SK-N-SH treated with all-trans-retinoic acid at 6 μM for 48 hours (cell line): ENCODE data around the gene RFLNA.

Experiments used
- ESRRG ChIP-seq: fragments of 250-450 bp; sonication (Bioruptor Pico); IDR thresholded peaks from 2 replicates; pipeline ENCODE4 v1.6.1; 2021; ENCODE audit warnings: mild to moderate bottlenecking
- GLIS3 ChIP-seq: fragments of 250-450 bp; sonication (Bioruptor Pico); IDR thresholded peaks from 2 replicates; pipeline ENCODE4 v1.5.0; 2020; ENCODE audit warnings: mild to moderate bottlenecking, moderate library complexity
- OSR1 ChIP-seq: fragments of 250-450 bp; sonication (Bioruptor Pico); IDR thresholded peaks from 2 replicates; pipeline ENCODE4 v1.8.0; 2022; ENCODE audit warnings: moderate library complexity, mild to moderate bottlenecking, inconsistent platforms
- PATZ1 ChIP-seq: fragments of 250-450 bp; sonication (Bioruptor Pico); IDR thresholded peaks from 2 replicates; pipeline ENCODE4 v1.8.0; 2020; ENCODE audit warnings: mild to moderate bottlenecking, moderate library complexity, borderline replicate concordance
- POU6F1 ChIP-seq: fragments of 250-450 bp; sonication (Bioruptor Pico); IDR thresholded peaks from 2 replicates; pipeline ENCODE4 v1.8.0; 2021; ENCODE audit warnings: low read depth, mild to moderate bottlenecking, moderate library complexity, borderline replicate concordance
- PPARA ChIP-seq: fragments of 250-450 bp; sonication (Bioruptor Pico); IDR thresholded peaks from 2 replicates; pipeline ENCODE4 v1.5.0; 2020; ENCODE audit warnings: mild to moderate bottlenecking, borderline replicate concordance
- RARB ChIP-seq: fragments of 250-450 bp; sonication (Bioruptor Pico); IDR thresholded peaks from 2 replicates; pipeline ENCODE4 v1.8.0; 2021; ENCODE audit warnings: mild to moderate bottlenecking, moderate library complexity
- TOX ChIP-seq: fragments of 250-450 bp; sonication (Bioruptor Pico); IDR thresholded peaks from 2 replicates; pipeline ENCODE4 v1.8.0; 2021; ENCODE audit warnings: mild to moderate bottlenecking, moderate library complexity, borderline replicate concordance
- ZC3H10 ChIP-seq: fragments of 250-450 bp; sonication (Bioruptor Pico); IDR thresholded peaks from 2 replicates; pipeline ENCODE4 v1.5.1; 2021; ENCODE audit warnings: mild to moderate bottlenecking, moderate library complexity
- ZFP3 ChIP-seq: fragments of 250-450 bp; sonication (Bioruptor Pico); IDR thresholded peaks from 2 replicates; pipeline ENCODE4 v1.5.0; 2020; ENCODE audit warnings: mild to moderate bottlenecking, moderate library complexity
- ZFP30 ChIP-seq: fragments of 450-650 bp; formaldehyde crosslinking; IDR thresholded peaks from 2 replicates; pipeline ENCODE4 v1.5.0; 2022; ENCODE audit warnings: mild to moderate bottlenecking, moderate library complexity
- ZNF70 ChIP-seq: fragments of 450-650 bp; formaldehyde crosslinking; IDR thresholded peaks from 2 replicates; pipeline ENCODE4 v1.5.0; 2020; ENCODE audit warnings: mild to moderate bottlenecking, moderate library complexity
- ZNF8 ChIP-seq: fragments of 450-650 bp; formaldehyde crosslinking; IDR thresholded peaks from 2 replicates; pipeline ENCODE4 v1.5.0; 2020; ENCODE audit warnings: mild to moderate bottlenecking, moderate library complexity

GRCh38 chr12:124337622-124338021 lies 42.7 kb downstream of the RFLNA start:
- no peak for TF ChIP-seq ZNF70
- TF ChIP-seq PATZ1: no peak
- TF ChIP-seq TOX (CRISPR knock-in tag): no peak
- TF ChIP-seq RARB (CRISPR knock-in tag): no peak
- no peak for TF ChIP-seq ZFP3 (CRISPR knock-in tag)
- TF ChIP-seq GLIS3: no peak
- TF ChIP-seq OSR1: no peak
- TF ChIP-seq ZC3H10: no peak
- TF ChIP-seq POU6F1: no peak
- TF ChIP-seq ESRRG (CRISPR knock-in tag): no peak
- TF ChIP-seq PPARA: no peak
- no peak for TF ChIP-seq ZFP30 (CRISPR knock-in tag)
- no peak for TF ChIP-seq ZNF8 (CRISPR knock-in tag)
